ENCODE results near the gene FKBP6. TPM values are rescaled to one million over a fixed set of nuclear protein-coding genes. Genes with fewer than 3 reads are reported as not detected.

Gene FKBP6
- total and polyA plus RNA-seq, 9 of the 15 experiments (the other 6 are each of a cell fraction or from before 2014, with no cell fraction given) = not detected

GRCh38 chr7:73345951-73346350, 18.0 kb downstream of the FKBP6 start:
- Histone ChIP-seq H3K79me2 (ENCODE audit: control insufficient read depth, insufficient read depth, low read length) (no peaks in the 10 kb centered on the region), H4K20me1 (replicated peaks; ENCODE audit: control insufficient read depth, insufficient read depth, low read length) (no peaks in the 10 kb centered on the region), H3K36me3 (ENCODE audit: control insufficient read depth, insufficient read depth, low read length) (no peaks in the 10 kb centered on the region), H2AFZ (ENCODE audit: low read depth, low read length) (no peak overlapping the region), H3K9me3 (replicated peaks; ENCODE audit: control insufficient read depth, insufficient read depth, low read depth, low read length) (no peaks in the 10 kb centered on the region), H3K4me2 (ENCODE audit: insufficient read depth, low read length) (no peak overlapping the region), H3K4me3 (no peak overlapping the region), H3K4me1 (replicated peaks in 1 of 2; ENCODE audit: control insufficient read depth in 2 of 2, insufficient read depth in 2 of 2, low read length in 2 of 2) (peaks cover 4 to 6% of the 10 kb centered on the region in 2 experiments; a peak in 1 of 5 replicates), H3K9me1 (ENCODE audit: control insufficient read depth, insufficient read depth, low read length) (no peaks in the 10 kb centered on the region), H3K27ac (ENCODE audit: extremely low read depth, low read depth, low read length) (no peak overlapping the region), H3K27me3 (ENCODE audit: control insufficient read depth in 2 of 2, insufficient read depth in 2 of 2, low read length in 2 of 2) (peaks cover 46 to 77% of the 10 kb centered on the region in 2 experiments), H3K9ac (ENCODE audit: insufficient read depth in 1 of 2, low read depth in 2 of 2, low read length in 2 of 2) (no peak overlapping the region)
- FAIRE-seq (no peak), ATAC-seq (no peak), DNase-seq (ENCODE audit: extremely low read depth in 1 of 4, low spot score in 3 of 4) (no peak)
- ChIA-PET CTCF (ENCODE audit: low intra/inter-chr PET ratio) (no interaction called here), POLR2A (interaction anchor here (0.5 to 2.7 kb wide), 2 partner anchors 12 to 22 kb away, joined by 3 to 14 read pairs; no protein-coding TSS in a partner anchor)
- intact Hi-C loops (cut with micrococcal nuclease) (no loop called here), in situ Hi-C loops (cut with MboI) (no loop called here)
- 2% methylated on average over 8 of the region's 8 CpGs for WGBS (ENCODE audit: insufficient coverage, low coverage, missing lambda C conversion rate)
- BruUV-seq (replicated peaks) = no TSS peak
- TF ChIP-seq PKNOX1 (IDR thresholded peaks at IDR 0.05) (no peak), REST (IDR thresholded peaks at IDR 0.05; ENCODE audit: borderline replicate concordance) (no peak), REST (CRISPR knock-in tag; IDR thresholded peaks at IDR 0.05; ENCODE audit: low read depth) (no peak), ZNF143 (CRISPR knock-in tag; IDR thresholded peaks at IDR 0.05) (no peak), NR2C1 (IDR thresholded peaks at IDR 0.05) (no peak), NR2C1 (tag; IDR thresholded peaks at IDR 0.05) (no peak), EP300 (IDR thresholded peaks at IDR 0.05; ENCODE audit: low read length) (no peak), TCF7 (IDR thresholded peaks at IDR 0.05; ENCODE audit: borderline replicate concordance) (no peak), HMBOX1 (IDR thresholded peaks at IDR 0.05) (no peak), KAT2B (IDR thresholded peaks at IDR 0.05; ENCODE audit: low read depth, low read length) (no peak)
